Measurements from ENCODE around the gene TMEM200A. TPM values are rescaled to one million over a fixed set of nuclear protein-coding genes. Genes with fewer than 3 reads are reported as not detected.

Gene TMEM200A
- total RNA-seq, 1 experiment from 2014 or later, result 0.40 TPM

DNA sequence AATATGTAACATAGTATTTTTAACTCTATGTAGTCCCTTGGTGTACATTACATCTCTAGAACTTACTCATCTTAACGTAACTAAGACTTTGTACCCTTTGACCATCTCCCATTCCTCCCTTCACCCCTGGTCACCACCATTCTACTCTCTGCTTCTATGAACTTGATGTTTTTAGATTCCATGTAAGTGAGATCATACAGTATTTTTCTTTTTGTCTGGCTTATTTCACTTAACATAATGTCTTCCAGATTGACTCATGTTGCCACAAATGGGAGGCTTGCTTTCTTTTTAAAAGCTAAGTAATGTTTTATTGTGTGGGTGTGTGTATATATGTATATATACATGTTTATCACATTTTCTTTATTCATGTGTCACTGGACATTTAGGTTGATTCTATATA is 55.8 kb downstream of the TMEM200A start:
- ATAC-seq (no peak), DNase-seq (no peak)
- Histone ChIP-seq H2AFZ (ENCODE audit: low read length) (no peak overlapping the region), H3K4me1 (ENCODE audit: insufficient read depth, low read length) (no peaks in the 10 kb centered on the region), H3F3A (ENCODE audit: low read length, unreplicated experiment) (no peaks in the 10 kb centered on the region), H3K27me3 (ENCODE audit: low read length) (0 out of 2 replicates have a peak, but pooled peaks cover 9% of the 10 kb centered on the region), H3K4me2 (ENCODE audit: low read length) (no peak overlapping the region), H4K20me1 (ENCODE audit: low read length) (no peaks in the 10 kb centered on the region), H3K4me3 (ENCODE audit: low read length) (no peak overlapping the region), H3K79me2 (ENCODE audit: low read length) (no peaks in the 10 kb centered on the region), H3K9me3 (ENCODE audit: low read length) (no peaks in the 10 kb centered on the region), H3K27ac (ENCODE audit: low read length) (no peak overlapping the region), H3K9me2 (replicated peaks; ENCODE audit: low read length) (no peaks in the 10 kb centered on the region), H3K9ac (ENCODE audit: low read length) (no peak overlapping the region), H3K36me3 (ENCODE audit: low read depth, low read length) (no peaks in the 10 kb centered on the region)
- no peak for TF ChIP-seq EZH2 (IDR thresholded peaks at IDR 0.05; ENCODE audit: low read length, unreplicated experiment)
- no peak for TF ChIP-seq EZH2phosphoT487 (IDR thresholded peaks at IDR 0.05; ENCODE audit: borderline replicate concordance, low read length)
- no peak for TF ChIP-seq CTCF (conservative IDR thresholded peaks at IDR 0.05; ENCODE audit: low read depth, low read length)
- no TSS peak for BruUV-seq (replicated peaks)
- POLR2A ChIA-PET (ENCODE audit: unreplicated experiment), result no interaction called here
- intact Hi-C loops (cut with micrococcal nuclease), result no loop called here
- CTCF ChIA-PET, result interaction anchor here (0.6 kb wide), 1 partner anchor 93 kb away, joined by 8 read pairs; no protein-coding TSS in a partner anchor

GRCh38 chr6:130423044-130423443 is 57.2 kb downstream of the TMEM200A start:
- no peak overlapping the region for H2AFZ ChIP-seq (ENCODE audit: low read length)
- DNase-seq (no peak), ATAC-seq (no peak)
- no peak overlapping the region for H3K4me2 ChIP-seq (ENCODE audit: low read length)
- no TSS peak for BruUV-seq (replicated peaks)
- CTCF ChIA-PET, result no interaction called here
- no peaks in the 10 kb centered on the region for H3K36me3 ChIP-seq (ENCODE audit: low read depth, low read length)
- H3K79me2 ChIP-seq (ENCODE audit: low read length), result no peaks in the 10 kb centered on the region
- 0 out of 2 replicates have a peak, but pooled peaks cover 15% of the 10 kb centered on the region for H3K27me3 ChIP-seq (ENCODE audit: low read length)
- POLR2A ChIA-PET (ENCODE audit: unreplicated experiment), result no interaction called here
- no peaks in the 10 kb centered on the region for H3K9me2 ChIP-seq (replicated peaks; ENCODE audit: low read length)
- no peak for TF ChIP-seq EZH2phosphoT487 (IDR thresholded peaks at IDR 0.05; ENCODE audit: borderline replicate concordance, low read length)
- no peak for TF ChIP-seq CTCF (conservative IDR thresholded peaks at IDR 0.05; ENCODE audit: low read depth, low read length)
- no peak for TF ChIP-seq EZH2 (IDR thresholded peaks at IDR 0.05; ENCODE audit: low read length, unreplicated experiment)
- H3K27ac ChIP-seq (ENCODE audit: low read length), result no peak overlapping the region
- H3K4me1 ChIP-seq (ENCODE audit: insufficient read depth, low read length), result no peaks in the 10 kb centered on the region
- no peaks in the 10 kb centered on the region for H3F3A ChIP-seq (ENCODE audit: low read length, unreplicated experiment)
- H4K20me1 ChIP-seq (ENCODE audit: low read length), result no peaks in the 10 kb centered on the region
- no peaks in the 10 kb centered on the region for H3K9me3 ChIP-seq (ENCODE audit: low read length)
- intact Hi-C loops (cut with micrococcal nuclease), result no loop called here
- H3K4me3 ChIP-seq (ENCODE audit: low read length), result no peak overlapping the region
- H3K9ac ChIP-seq (ENCODE audit: low read length), result no peak overlapping the region

- Histone ChIP-seq H2AFZ (ENCODE audit: low read length) (no peak overlapping the region), H3F3A (ENCODE audit: low read length, unreplicated experiment) (no peaks in the 10 kb centered on the region), H3K79me2 (ENCODE audit: low read length) (no peaks in the 10 kb centered on the region), H3K4me1 (ENCODE audit: insufficient read depth, low read length) (no peaks in the 10 kb centered on the region), H3K27ac (ENCODE audit: low read length) (no peak overlapping the region), H3K9ac (ENCODE audit: low read length) (no peak overlapping the region), H3K9me3 (ENCODE audit: low read length) (no peaks in the 10 kb centered on the region), H4K20me1 (ENCODE audit: low read length) (no peaks in the 10 kb centered on the region), H3K4me3 (ENCODE audit: low read length) (no peak overlapping the region), H3K27me3 (ENCODE audit: low read length) (0 out of 2 replicates have a peak, but pooled peaks cover 15% of the 10 kb centered on the region), H3K9me2 (replicated peaks; ENCODE audit: low read length) (no peaks in the 10 kb centered on the region), H3K4me2 (ENCODE audit: low read length) (no peak overlapping the region), H3K36me3 (ENCODE audit: low read depth, low read length) (no peaks in the 10 kb centered on the region)
- ChIA-PET POLR2A (ENCODE audit: unreplicated experiment) (no interaction called here), CTCF (no interaction called here)
- no peak for ATAC-seq
- BruUV-seq (replicated peaks), result no TSS peak
- TF ChIP-seq CTCF (conservative IDR thresholded peaks at IDR 0.05; ENCODE audit: low read depth, low read length) (no peak), EZH2 (IDR thresholded peaks at IDR 0.05; ENCODE audit: low read length, unreplicated experiment) (no peak), EZH2phosphoT487 (IDR thresholded peaks at IDR 0.05; ENCODE audit: borderline replicate concordance, low read length) (no peak)
- intact Hi-C loops (cut with micrococcal nuclease), result no loop called here
- no peak for DNase-seq
Observed at GRCh38 chr6:130424710-130425109, 58.9 kb downstream of the TMEM200A start.
